Fibroblast of mammary gland (primary cell): Measurements from ENCODE around the gene MAU2.

Experiments
- DNase-seq: peaks from one replicate; pipeline ENCODE4 v3.0.0-alpha.2; 2010; ENCODE audit warnings: low read depth
- H3K4me3 ChIP-seq: 2 replicates; pipeline ENCODE4 v1.5.1; 2011; ENCODE audit warnings: low read depth, mild to moderate bottlenecking, low read length, moderate library complexity; ENCODE audit not compliant: control insufficient read depth
- CTCF ChIP-seq: conservative IDR thresholded peaks from 2 replicates; pipeline ENCODE4 v1.5.1; 2011; ENCODE audit warnings: low read depth, low read length, inconsistent platforms; ENCODE audit not compliant: control insufficient read depth, insufficient read depth

The MAU2 gene

GRCh38 chr19:19296953-19297689 is 23.5 kb upstream of the MAU2 start:
- no peak for DNase-seq
- H3K4me3 ChIP-seq = no peak overlapping the region
- no peak for TF ChIP-seq CTCF

DNA sequence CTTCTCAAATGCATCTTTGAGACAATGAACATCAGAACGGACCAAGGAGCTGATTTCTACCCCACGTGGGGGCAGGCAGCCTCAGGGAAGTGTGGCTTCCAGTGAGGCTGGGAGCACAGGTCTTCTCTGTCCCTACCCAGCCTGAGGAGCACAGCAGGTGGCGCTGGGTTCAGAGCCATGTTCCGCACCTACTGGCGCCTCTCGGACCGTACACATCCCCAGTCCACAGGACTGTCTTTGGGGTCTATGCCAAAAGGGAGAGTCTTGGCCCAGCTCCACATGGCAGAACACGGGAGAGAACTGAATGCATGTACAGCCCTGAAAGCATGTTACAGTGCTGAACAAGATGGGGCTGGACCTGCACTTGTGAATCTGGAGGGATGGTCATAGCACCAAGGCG is 22.9 kb upstream of the MAU2 start:
- no peak for DNase-seq
- H3K4me3 ChIP-seq = no peak overlapping the region
- TF ChIP-seq CTCF = no peak

DNA sequence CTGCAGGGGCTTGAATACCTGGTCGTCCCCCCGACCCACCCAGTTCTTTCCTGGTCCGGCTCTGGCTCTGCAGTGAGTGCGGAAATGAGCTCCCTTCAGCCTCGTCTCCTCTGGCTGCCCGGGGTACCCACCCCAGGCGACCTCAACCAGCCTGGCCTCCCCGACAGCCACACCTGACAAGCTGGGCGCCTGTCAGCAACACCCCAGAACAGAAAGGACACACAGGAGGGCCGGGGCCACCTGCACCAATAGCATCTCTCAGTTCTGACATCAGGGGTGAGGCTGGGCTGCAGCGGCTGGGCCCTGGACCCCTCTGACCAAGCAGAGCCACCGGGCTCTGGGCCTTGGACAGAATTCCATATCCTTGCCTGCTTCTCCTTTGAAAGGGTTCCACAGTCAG is 20.0 kb upstream of the MAU2 start:
- TF ChIP-seq CTCF = no peak
- no peak overlapping the region for H3K4me3 ChIP-seq
- DNase-seq = no peak

DNA sequence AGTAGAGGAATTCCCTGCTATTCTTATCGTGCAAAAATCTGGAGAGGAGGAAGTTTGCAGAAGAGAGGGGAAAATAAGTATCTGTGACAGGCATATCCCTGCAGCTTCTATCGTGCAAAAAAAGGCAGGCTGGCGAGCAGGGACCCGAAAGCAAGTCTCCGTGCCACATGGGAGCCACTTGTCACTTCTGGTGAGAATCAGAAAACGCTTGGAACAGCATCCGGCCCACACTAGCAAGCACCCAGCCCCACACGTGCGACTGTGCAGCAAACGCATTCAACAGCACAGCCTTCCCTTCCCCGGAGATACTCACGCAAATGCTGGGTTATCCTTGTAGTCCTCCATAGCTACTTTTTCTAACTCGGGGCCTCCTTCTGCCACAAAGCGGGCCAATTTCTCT is 17.2 kb upstream of the MAU2 start:
- no peak overlapping the region for H3K4me3 ChIP-seq
- no peak for TF ChIP-seq CTCF
- DNase-seq = no peak

DNA sequence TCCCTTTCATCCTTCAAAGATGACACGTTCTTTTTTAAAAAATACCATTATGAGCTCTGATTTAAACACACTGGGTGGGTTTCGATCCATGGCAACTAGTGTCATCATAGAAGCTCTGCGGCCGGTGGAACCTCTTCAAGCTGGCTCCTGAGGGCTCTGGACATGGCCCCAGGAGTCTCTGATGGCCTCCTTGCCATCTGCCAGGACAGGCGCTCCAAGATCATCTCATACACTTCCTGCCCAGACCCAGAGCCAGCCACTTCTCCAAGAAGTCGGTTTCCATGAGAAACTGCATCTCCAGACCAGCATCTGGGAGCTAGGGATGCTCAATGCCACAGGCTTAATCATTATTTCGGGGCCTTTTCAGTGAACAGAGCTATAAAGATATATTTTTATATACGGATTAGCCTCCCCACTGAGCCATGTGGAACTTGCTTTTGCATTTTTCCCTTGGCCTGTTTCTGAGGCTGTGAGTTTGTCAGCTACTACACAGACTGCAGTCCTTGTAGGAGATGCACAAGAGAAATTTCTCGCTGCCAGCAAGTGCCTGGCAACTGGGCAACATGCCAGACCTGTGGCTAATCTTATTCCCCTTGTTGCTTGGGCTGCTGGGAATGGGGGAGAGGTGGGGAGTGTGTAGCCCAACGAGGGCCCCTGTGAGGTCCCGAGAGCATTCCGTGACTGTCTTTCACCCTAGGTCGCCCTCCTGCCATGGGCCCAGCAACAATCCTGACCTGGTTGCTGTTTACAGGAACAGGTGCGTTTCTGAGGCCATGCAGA is 16.3 kb upstream of the MAU2 start:
- TF ChIP-seq CTCF = no peak
- DNase-seq = no peak

GRCh38 chr19:19305066-19305465 is 15.6 kb upstream of the MAU2 start:
- DNase-seq = no peak

More for the DNA sequence above, 16.3 kb upstream of the MAU2 start:
- no peak overlapping the region for H3K4me3 ChIP-seq

More at GRCh38 chr19:19305066-19305465, 15.6 kb upstream of the MAU2 start:
- no peak for TF ChIP-seq CTCF
- H3K4me3 ChIP-seq = no peak overlapping the region
